Neural cell (in vitro differentiated cells): ENCODE results near the gene RGS9.

Experiments used
- EZH2 ChIP-seq: fragments of 200-600, 300-800 bp; shearing (Covaris generic), sonication (generic); IDR thresholded peaks from 2 replicates; pipeline ENCODE4 v1.6.1; 2014; ENCODE audit warnings: antibody characterized with exemption, low read length, borderline replicate concordance, mild to moderate bottlenecking; ENCODE audit not compliant: insufficient read depth, poor library complexity, severe bottlenecking
- MXI1 ChIP-seq: fragments of 450-650 bp; conservative IDR thresholded peaks from 2 replicates; pipeline ENCODE4 v1.6.1; 2014; ENCODE audit warnings: antibody characterized with exemption, mild to moderate bottlenecking; ENCODE audit not compliant: poor library complexity, severe bottlenecking
- POLR2AphosphoS5 ChIP-seq: IDR thresholded peaks from 2 replicates; pipeline ENCODE4 v1.6.1; 2012
- RAD21 ChIP-seq: fragments of 450-650 bp; conservative IDR thresholded peaks from 2 replicates; pipeline ENCODE4 v1.6.1; 2014; ENCODE audit warnings: antibody characterized with exemption, mild to moderate bottlenecking, moderate library complexity
- TF ChIP-seq, protein P1 (sequence below): IDR thresholded peaks from 2 replicates; pipeline ENCODE4 v1.6.1; 2012; ENCODE audit warnings: borderline replicate concordance
- TF ChIP-seq, protein P2 (sequence below): fragments of 450-650 bp; IDR thresholded peaks from 2 replicates; pipeline ENCODE4 v1.5.1; 2014; ENCODE audit warnings: antibody characterized with exemption, mild to moderate bottlenecking, moderate library complexity; ENCODE audit not compliant: poor library complexity, severe bottlenecking

DNA sequence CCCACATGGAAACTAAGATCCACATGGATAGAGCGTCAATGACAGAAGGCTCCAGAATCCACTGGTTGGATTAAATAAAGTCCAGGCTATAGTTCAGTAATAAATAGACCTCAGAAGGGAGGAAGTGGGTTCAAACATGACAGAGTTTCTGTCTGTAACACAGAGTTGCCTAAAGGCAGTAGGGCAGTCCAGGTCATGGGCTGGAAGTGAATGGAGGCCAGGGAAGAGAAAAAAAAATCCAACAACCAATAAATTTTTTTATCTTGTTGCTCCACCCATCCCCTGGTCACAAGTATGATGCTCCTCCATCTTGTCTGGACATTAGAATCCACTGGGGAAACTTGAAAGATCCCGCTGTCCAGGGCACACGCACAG lies 92.4 kb downstream of the RGS9 start:
- no peak for TF ChIP-seq POLR2AphosphoS5
- TF ChIP-seq, protein P1, sequence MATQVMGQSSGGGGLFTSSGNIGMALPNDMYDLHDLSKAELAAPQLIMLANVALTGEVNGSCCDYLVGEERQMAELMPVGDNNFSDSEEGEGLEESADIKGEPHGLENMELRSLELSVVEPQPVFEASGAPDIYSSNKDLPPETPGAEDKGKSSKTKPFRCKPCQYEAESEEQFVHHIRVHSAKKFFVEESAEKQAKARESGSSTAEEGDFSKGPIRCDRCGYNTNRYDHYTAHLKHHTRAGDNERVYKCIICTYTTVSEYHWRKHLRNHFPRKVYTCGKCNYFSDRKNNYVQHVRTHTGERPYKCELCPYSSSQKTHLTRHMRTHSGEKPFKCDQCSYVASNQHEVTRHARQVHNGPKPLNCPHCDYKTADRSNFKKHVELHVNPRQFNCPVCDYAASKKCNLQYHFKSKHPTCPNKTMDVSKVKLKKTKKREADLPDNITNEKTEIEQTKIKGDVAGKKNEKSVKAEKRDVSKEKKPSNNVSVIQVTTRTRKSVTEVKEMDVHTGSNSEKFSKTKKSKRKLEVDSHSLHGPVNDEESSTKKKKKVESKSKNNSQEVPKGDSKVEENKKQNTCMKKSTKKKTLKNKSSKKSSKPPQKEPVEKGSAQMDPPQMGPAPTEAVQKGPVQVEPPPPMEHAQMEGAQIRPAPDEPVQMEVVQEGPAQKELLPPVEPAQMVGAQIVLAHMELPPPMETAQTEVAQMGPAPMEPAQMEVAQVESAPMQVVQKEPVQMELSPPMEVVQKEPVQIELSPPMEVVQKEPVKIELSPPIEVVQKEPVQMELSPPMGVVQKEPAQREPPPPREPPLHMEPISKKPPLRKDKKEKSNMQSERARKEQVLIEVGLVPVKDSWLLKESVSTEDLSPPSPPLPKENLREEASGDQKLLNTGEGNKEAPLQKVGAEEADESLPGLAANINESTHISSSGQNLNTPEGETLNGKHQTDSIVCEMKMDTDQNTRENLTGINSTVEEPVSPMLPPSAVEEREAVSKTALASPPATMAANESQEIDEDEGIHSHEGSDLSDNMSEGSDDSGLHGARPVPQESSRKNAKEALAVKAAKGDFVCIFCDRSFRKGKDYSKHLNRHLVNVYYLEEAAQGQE = no peak
- no peak for TF ChIP-seq EZH2
- no peak for TF ChIP-seq MXI1
- TF ChIP-seq, protein P2, sequence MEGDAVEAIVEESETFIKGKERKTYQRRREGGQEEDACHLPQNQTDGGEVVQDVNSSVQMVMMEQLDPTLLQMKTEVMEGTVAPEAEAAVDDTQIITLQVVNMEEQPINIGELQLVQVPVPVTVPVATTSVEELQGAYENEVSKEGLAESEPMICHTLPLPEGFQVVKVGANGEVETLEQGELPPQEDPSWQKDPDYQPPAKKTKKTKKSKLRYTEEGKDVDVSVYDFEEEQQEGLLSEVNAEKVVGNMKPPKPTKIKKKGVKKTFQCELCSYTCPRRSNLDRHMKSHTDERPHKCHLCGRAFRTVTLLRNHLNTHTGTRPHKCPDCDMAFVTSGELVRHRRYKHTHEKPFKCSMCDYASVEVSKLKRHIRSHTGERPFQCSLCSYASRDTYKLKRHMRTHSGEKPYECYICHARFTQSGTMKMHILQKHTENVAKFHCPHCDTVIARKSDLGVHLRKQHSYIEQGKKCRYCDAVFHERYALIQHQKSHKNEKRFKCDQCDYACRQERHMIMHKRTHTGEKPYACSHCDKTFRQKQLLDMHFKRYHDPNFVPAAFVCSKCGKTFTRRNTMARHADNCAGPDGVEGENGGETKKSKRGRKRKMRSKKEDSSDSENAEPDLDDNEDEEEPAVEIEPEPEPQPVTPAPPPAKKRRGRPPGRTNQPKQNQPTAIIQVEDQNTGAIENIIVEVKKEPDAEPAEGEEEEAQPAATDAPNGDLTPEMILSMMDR = no peak
- no peak for TF ChIP-seq RAD21
